Glutamatergic neuron (in vitro differentiated cells): ENCODE results near the gene LINGO1. TPM values are rescaled to one million over a fixed set of nuclear protein-coding genes. Genes with fewer than 3 reads are reported as not detected.

ENCODE experiments used
- DNase-seq: peaks from one replicate; pipeline ENCODE4 v3.0.0; 2022
- H3K27ac Mint-ChIP-seq: one replicate; pipeline ENCODE4 v1.8.0; 2020; ENCODE audit warnings: mild to moderate bottlenecking, mixed read lengths, inconsistent platforms; ENCODE audit not compliant: unreplicated experiment
- H3K27me3 Mint-ChIP-seq: one replicate; pipeline ENCODE4 v1.8.0; 2020; ENCODE audit warnings: mild to moderate bottlenecking, moderate library complexity, mixed read lengths, inconsistent platforms; ENCODE audit not compliant: unreplicated experiment
- H3K36me3 Mint-ChIP-seq: one replicate; pipeline ENCODE4 v1.8.0; 2020; ENCODE audit warnings: mild to moderate bottlenecking, mixed read lengths, inconsistent platforms; ENCODE audit not compliant: unreplicated experiment
- H3K4me1 Mint-ChIP-seq: one replicate; pipeline ENCODE4 v1.8.0; 2020; ENCODE audit warnings: mild to moderate bottlenecking, low read depth, mixed read lengths, inconsistent platforms; ENCODE audit not compliant: unreplicated experiment
- H3K4me3 Mint-ChIP-seq: one replicate; pipeline ENCODE4 v1.8.0; 2020; ENCODE audit warnings: mild to moderate bottlenecking, mixed read lengths, inconsistent platforms; ENCODE audit not compliant: unreplicated experiment
- H3K9me3 Mint-ChIP-seq: one replicate; pipeline ENCODE4 v1.8.0; 2020; ENCODE audit warnings: mild to moderate bottlenecking, moderate library complexity, mixed read lengths, inconsistent platforms; ENCODE audit not compliant: unreplicated experiment
- CTCF ChIP-seq: fragments of 200-600 bp; sonication (generic); IDR thresholded peaks from one replicate; pipeline ENCODE4 v1.5.0; 2021; ENCODE audit not compliant: partially characterized antibody, unreplicated experiment
- total RNA-seq: library from RNA; stranded (reverse); fragmentation: NEBNext Ultra II Directional; extraction: Animal tissue kit (Norgen Biotek cat#: 25700); gene quantifications from one replicate; pipeline ENCODE4 v1.2.1, GENCODE V29; 2021; ENCODE audit not compliant: unreplicated experiment

LINGO1 gene
- total RNA-seq, 1 donor from 2014 or later = 180 TPM

GRCh38 chr15:77591968-77592613 is 40.6 kb downstream of the LINGO1 start:
- Mint-ChIP-seq H3K27me3 (no peaks in the 10 kb centered on the region), H3K9me3 (no peaks in the 10 kb centered on the region), H3K36me3 (no peaks in the 10 kb centered on the region), H3K27ac (no peak overlapping the region), H3K4me3 (no peak overlapping the region), H3K4me1 (peaks cover 12% of the 10 kb centered on the region)
- TF ChIP-seq CTCF = no peak
- no peak for DNase-seq

- TF ChIP-seq CTCF = no peak
- H3K4me3 Mint-ChIP-seq = no peak overlapping the region
- no peak for DNase-seq
- H3K9me3 Mint-ChIP-seq = no peaks in the 10 kb centered on the region
- H3K27ac Mint-ChIP-seq = no peak overlapping the region
- H3K36me3 Mint-ChIP-seq = no peaks in the 10 kb centered on the region
- H3K4me1 Mint-ChIP-seq = peaks cover 17% of the 10 kb centered on the region
- no peaks in the 10 kb centered on the region for H3K27me3 Mint-ChIP-seq
Observed at GRCh38 chr15:77589839-77590238, 42.9 kb downstream of the LINGO1 start.

- DNase-seq = no peak
- Mint-ChIP-seq H3K4me3 (no peak overlapping the region), H3K27me3 (peaks cover 2% of the 10 kb centered on the region), H3K36me3 (no peaks in the 10 kb centered on the region), H3K27ac (no peak overlapping the region), H3K9me3 (no peaks in the 10 kb centered on the region), H3K4me1 (peaks cover 18% of the 10 kb centered on the region)
- no peak for TF ChIP-seq CTCF
Observed at GRCh38 chr15:77588126-77588525, 44.6 kb downstream of the LINGO1 start.

- Mint-ChIP-seq H3K9me3 (peaks cover 5% of the 10 kb centered on the region), H3K27ac (no peak overlapping the region), H3K27me3 (peaks cover 11% of the 10 kb centered on the region), H3K36me3 (no peaks in the 10 kb centered on the region), H3K4me3 (no peak overlapping the region), H3K4me1 (peaks cover 31% of the 10 kb centered on the region)
- no peak for TF ChIP-seq CTCF
- DNase-seq = no peak
Observed at GRCh38 chr15:77584691-77585090, 48.0 kb downstream of the LINGO1 start.

- peaks cover 30% of the 10 kb centered on the region for H3K4me1 Mint-ChIP-seq
- no peak overlapping the region for H3K27ac Mint-ChIP-seq
- peaks cover 5% of the 10 kb centered on the region for H3K9me3 Mint-ChIP-seq
- H3K4me3 Mint-ChIP-seq = no peak overlapping the region
- no peaks in the 10 kb centered on the region for H3K36me3 Mint-ChIP-seq
- no peak for TF ChIP-seq CTCF
- peaks cover 11% of the 10 kb centered on the region for H3K27me3 Mint-ChIP-seq
- DNase-seq = no peak
Observed at GRCh38 chr15:77584201-77584600, 48.5 kb downstream of the LINGO1 start.
